ENCODE data around the gene OR10D3. TPM values are rescaled to one million over a fixed set of nuclear protein-coding genes. Genes with fewer than 3 reads are reported as not detected.
"Not testable (repeated sequence)": the region's sequence is repeated elsewhere in the genome, so short reads cannot be mapped to it uniquely, and the experiment has no call there.

Gene OR10D3
- total and polyA plus RNA-seq, 7 experiments from 2014 or later: not detected

- ChIA-PET POLR2A (no interaction called here), CTCF (no interaction called here)
- Histone ChIP-seq H3K4me3 (ENCODE audit: low read length) (no peak overlapping the region), H3K27ac (ENCODE audit: low read depth, low read length) (no peak overlapping the region), H3K36me3 (ENCODE audit: control insufficient read depth in 2 of 3, insufficient read depth in 3 of 3, low read length in 3 of 3) (no peaks in the 10 kb centered on the region), H3K9me3 (ENCODE audit: control insufficient read depth in 2 of 3, low read length in 3 of 3) (no peaks in the 10 kb centered on the region), H3K4me1 (ENCODE audit: control insufficient read depth in 2 of 2, insufficient read depth in 2 of 2, low read length in 2 of 2) (no peaks in the 10 kb centered on the region), H3K27me3 (ENCODE audit: control insufficient read depth in 2 of 2, insufficient read depth in 2 of 2, low read length in 2 of 2) (no peaks in the 10 kb centered on the region)
- Mint-ChIP-seq H3K27me3 (peaks cover 0 to 13% (median 6%) of the 10 kb centered on the region in 5 donors), H3K36me3 (no peaks in the 10 kb centered on the region), H3K27ac (no peak overlapping the region), H3K4me1 (no peaks in the 10 kb centered on the region), H3K9me3 (peaks cover 0 to 6% (median 0%) of the 10 kb centered on the region in 11 donors), H3K4me3 (no peak overlapping the region)
- ATAC-seq (no peak), DNase-seq (no peak)
- intact Hi-C loops (cut with micrococcal nuclease): no loop called here
Measured at GRCh38 chr11:124219126-124219525, 36.0 kb downstream of the OR10D3 start.

- CTCF ChIA-PET: no interaction called here
- H3K27ac ChIP-seq (ENCODE audit: low read depth, low read length): no peak overlapping the region
- ATAC-seq: no peak
- H3K4me1 ChIP-seq (ENCODE audit: control insufficient read depth in 2 of 2, insufficient read depth in 2 of 2, low read length in 2 of 2): no peaks in the 10 kb centered on the region
- no peaks in the 10 kb centered on the region for H3K36me3 ChIP-seq (ENCODE audit: control insufficient read depth in 2 of 3, insufficient read depth in 3 of 3, low read length in 3 of 3)
- Mint-ChIP-seq H3K4me1 (no peaks in the 10 kb centered on the region), H3K27me3 (peaks cover 4 to 27% (median 13%) of the 10 kb centered on the region in 5 donors), H3K27ac (no peak overlapping the region), H3K9me3 (no peaks in the 10 kb centered on the region), H3K4me3 (no peak overlapping the region), H3K36me3 (no peaks in the 10 kb centered on the region)
- no peaks in the 10 kb centered on the region for H3K9me3 ChIP-seq (ENCODE audit: control insufficient read depth in 2 of 3, low read length in 3 of 3)
- intact Hi-C loops (cut with micrococcal nuclease): no loop called here
- H3K4me3 ChIP-seq (ENCODE audit: low read length): no peak overlapping the region
- no peaks in the 10 kb centered on the region for H3K27me3 ChIP-seq (ENCODE audit: control insufficient read depth in 2 of 2, insufficient read depth in 2 of 2, low read length in 2 of 2)
- DNase-seq: no peak
- POLR2A ChIA-PET: no interaction called here
Measured at GRCh38 chr11:124222407-124222806, 39.3 kb downstream of the OR10D3 start.

GRCh38 chr11:124224618-124225423, 41.7 kb downstream of the OR10D3 start:
- H3K4me3 Mint-ChIP-seq; H3K9me3 ChIP-seq (ENCODE audit: control insufficient read depth in 2 of 3, low read length in 3 of 3); H3K36me3 Mint-ChIP-seq; CTCF ChIA-PET; H3K27ac Mint-ChIP-seq; H3K27ac ChIP-seq (ENCODE audit: low read depth, low read length); DNase-seq; POLR2A ChIA-PET; intact Hi-C loops (cut with micrococcal nuclease); H3K4me1 ChIP-seq (ENCODE audit: control insufficient read depth in 2 of 2, insufficient read depth in 2 of 2, low read length in 2 of 2); H3K4me1 Mint-ChIP-seq; H3K27me3 ChIP-seq (ENCODE audit: control insufficient read depth in 2 of 2, insufficient read depth in 2 of 2, low read length in 2 of 2); H3K9me3 Mint-ChIP-seq; H3K4me3 ChIP-seq (ENCODE audit: low read length); H3K36me3 ChIP-seq (ENCODE audit: control insufficient read depth in 2 of 3, insufficient read depth in 3 of 3, low read length in 3 of 3): not testable (repeated sequence)
- peak; percentile 80 for ATAC-seq
- H3K27me3 Mint-ChIP-seq: peaks cover 0 to 36% (median 15%) of the 10 kb centered on the region in 5 donors

- POLR2A ChIA-PET: no interaction called here
- intact Hi-C loops (cut with micrococcal nuclease): no loop called here
- Histone ChIP-seq H3K36me3 (ENCODE audit: control insufficient read depth in 2 of 3, insufficient read depth in 3 of 3, low read length in 3 of 3) (no peaks in the 10 kb centered on the region), H3K9me3 (ENCODE audit: control insufficient read depth in 2 of 3, low read length in 3 of 3) (no peaks in the 10 kb centered on the region), H3K27ac (ENCODE audit: low read depth, low read length) (no peak overlapping the region), H3K27me3 (ENCODE audit: control insufficient read depth in 2 of 2, insufficient read depth in 2 of 2, low read length in 2 of 2) (no peaks in the 10 kb centered on the region), H3K4me3 (ENCODE audit: low read length) (no peak overlapping the region), H3K4me1 (ENCODE audit: control insufficient read depth in 2 of 2, insufficient read depth in 2 of 2, low read length in 2 of 2) (no peaks in the 10 kb centered on the region)
- ATAC-seq (no peak), DNase-seq (no peak)
- Mint-ChIP-seq H3K4me1 (no peaks in the 10 kb centered on the region), H3K9me3 (no peaks in the 10 kb centered on the region), H3K4me3 (no peak overlapping the region), H3K27ac (no peak overlapping the region), H3K27me3 (peaks cover 0 to 36% (median 15%) of the 10 kb centered on the region in 5 donors), H3K36me3 (no peaks in the 10 kb centered on the region)
- CTCF ChIA-PET: no interaction called here
Measured at GRCh38 chr11:124225471-124225870, 42.3 kb downstream of the OR10D3 start.

- H3K9me3 Mint-ChIP-seq: peaks cover 0 to 5% (median 0%) of the 10 kb centered on the region in 11 donors
- no peak overlapping the region for H3K27ac Mint-ChIP-seq
- peaks cover 0 to 5% (median 1%) of the 10 kb centered on the region in 5 donors for H3K27me3 Mint-ChIP-seq
- Histone ChIP-seq H3K4me3 (ENCODE audit: low read length) (no peak overlapping the region), H3K36me3 (ENCODE audit: control insufficient read depth in 2 of 3, insufficient read depth in 3 of 3, low read length in 3 of 3) (no peaks in the 10 kb centered on the region), H3K4me1 (ENCODE audit: control insufficient read depth in 2 of 2, insufficient read depth in 2 of 2, low read length in 2 of 2) (no peaks in the 10 kb centered on the region), H3K27me3 (ENCODE audit: control insufficient read depth in 2 of 2, insufficient read depth in 2 of 2, low read length in 2 of 2) (peaks cover 0 to 2% of the 10 kb centered on the region in 2 donors), H3K9me3 (ENCODE audit: control insufficient read depth in 2 of 3, low read length in 3 of 3) (no peaks in the 10 kb centered on the region), H3K27ac (ENCODE audit: low read depth, low read length) (no peak overlapping the region)
- no peak for ATAC-seq
- no peaks in the 10 kb centered on the region for H3K36me3 Mint-ChIP-seq
- CTCF ChIA-PET: no interaction called here
- H3K4me1 Mint-ChIP-seq: no peaks in the 10 kb centered on the region
- no peak for DNase-seq
- H3K4me3 Mint-ChIP-seq: no peak overlapping the region
- POLR2A ChIA-PET: no interaction called here
- intact Hi-C loops (cut with micrococcal nuclease): no loop called here
Measured at GRCh38 chr11:124233376-124233775, 50.2 kb downstream of the OR10D3 start.

Other genes with a start within 250 kb of the OR10D3 start
- gene OR4D5, start 243.7 kb upstream of the OR10D3 start, total RNA-seq: not detected
- gene OR4D5, start 243.7 kb upstream of the OR10D3 start, polyA plus RNA-seq: not detected
- gene OR6T1, start 239.5 kb upstream of the OR10D3 start, total RNA-seq: not detected
- not detected for gene OR6T1, start 239.5 kb upstream of the OR10D3 start, polyA plus RNA-seq
- gene OR10S1, start 205.6 kb upstream of the OR10D3 start, total RNA-seq: not detected
- not detected for gene OR10S1, start 205.6 kb upstream of the OR10D3 start, polyA plus RNA-seq
- not detected for gene OR10G6, start 188.2 kb upstream of the OR10D3 start, total RNA-seq
- not detected for gene OR10G6, start 188.2 kb upstream of the OR10D3 start, polyA plus RNA-seq
- gene OR10G4, start 170.3 kb upstream of the OR10D3 start, total RNA-seq: not detected
- not detected for gene OR10G4, start 170.3 kb upstream of the OR10D3 start, polyA plus RNA-seq
- not detected for gene OR10G9, start 160.3 kb upstream of the OR10D3 start, total RNA-seq
- gene OR10G9, start 160.3 kb upstream of the OR10D3 start, polyA plus RNA-seq: not detected
- gene OR10G8, start 156.5 kb upstream of the OR10D3 start, total RNA-seq: not detected
- not detected for gene OR10G8, start 156.5 kb upstream of the OR10D3 start, polyA plus RNA-seq
- not detected for gene OR10G7, start 142.0 kb upstream of the OR10D3 start, total RNA-seq
- gene OR10G7, start 142.0 kb upstream of the OR10D3 start, polyA plus RNA-seq: not detected
- gene VWA5A, start 67.9 kb upstream of the OR10D3 start, total RNA-seq: 10 to 100 TPM in 1 of 5 experiments, 1 to 10 TPM in 4; 5.2 to 10.2 (median 8.3) TPM
- 10 to 100 TPM; 10.8 to 11.7 TPM for gene VWA5A, start 67.9 kb upstream of the OR10D3 start, polyA plus RNA-seq
- not detected for gene OR8G1, start 57.8 kb downstream of the OR10D3 start, total RNA-seq
- gene OR8G1, start 57.8 kb downstream of the OR10D3 start, polyA plus RNA-seq: not detected
- not detected for gene OR8G5, start 73.0 kb downstream of the OR10D3 start, total RNA-seq
- gene OR8G5, start 73.0 kb downstream of the OR10D3 start, polyA plus RNA-seq: not detected
- not detected for gene OR8D1, start 130.6 kb downstream of the OR10D3 start, total RNA-seq
- gene OR8D1, start 130.6 kb downstream of the OR10D3 start, polyA plus RNA-seq: not detected
- not detected for gene OR8D2, start 136.9 kb downstream of the OR10D3 start, total RNA-seq
- not detected for gene OR8D2, start 136.9 kb downstream of the OR10D3 start, polyA plus RNA-seq
- not detected for gene OR8B2, start 201.2 kb downstream of the OR10D3 start, total RNA-seq
- not detected for gene OR8B2, start 201.2 kb downstream of the OR10D3 start, polyA plus RNA-seq
- not detected for gene OR8B3, start 215.7 kb downstream of the OR10D3 start, total RNA-seq
- not detected for gene OR8B3, start 215.7 kb downstream of the OR10D3 start, polyA plus RNA-seq
- gene OR8B4, start 241.5 kb downstream of the OR10D3 start, total RNA-seq: not detected
- not detected for gene OR8B4, start 241.5 kb downstream of the OR10D3 start, polyA plus RNA-seq

Measured in naive thymus-derived CD4-positive, alpha-beta T cell (primary cell).